ENCODE data around the gene ZGLP1.

DNA sequence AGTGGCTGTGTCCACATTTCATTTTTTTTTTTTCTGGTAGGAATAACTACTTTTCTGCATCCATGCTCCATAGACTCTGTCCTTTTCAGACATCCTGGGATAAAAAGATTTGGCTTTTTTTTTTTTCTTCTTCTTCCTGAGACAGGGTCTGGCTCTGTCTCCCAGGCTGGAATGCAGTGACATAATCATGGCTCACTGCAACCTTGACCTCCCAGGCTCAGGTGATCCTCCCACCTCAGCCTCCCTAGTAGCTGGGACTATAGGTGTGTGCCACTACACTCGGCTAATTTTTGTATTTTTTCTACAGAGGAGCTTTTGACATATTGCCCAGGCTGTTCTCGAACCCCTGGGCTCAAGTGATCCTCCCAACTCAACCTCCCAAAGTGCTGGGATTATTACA is 33.9 kb upstream of the ZGLP1 start:
- TF ChIP-seq EZH2phosphoT487 (IDR thresholded peaks at IDR 0.05; ENCODE audit: borderline replicate concordance, low read length) (no peak), EZH2 (IDR thresholded peaks at IDR 0.05; ENCODE audit: low read length, unreplicated experiment) (no peak)
- TF ChIP-seq, protein P1, sequence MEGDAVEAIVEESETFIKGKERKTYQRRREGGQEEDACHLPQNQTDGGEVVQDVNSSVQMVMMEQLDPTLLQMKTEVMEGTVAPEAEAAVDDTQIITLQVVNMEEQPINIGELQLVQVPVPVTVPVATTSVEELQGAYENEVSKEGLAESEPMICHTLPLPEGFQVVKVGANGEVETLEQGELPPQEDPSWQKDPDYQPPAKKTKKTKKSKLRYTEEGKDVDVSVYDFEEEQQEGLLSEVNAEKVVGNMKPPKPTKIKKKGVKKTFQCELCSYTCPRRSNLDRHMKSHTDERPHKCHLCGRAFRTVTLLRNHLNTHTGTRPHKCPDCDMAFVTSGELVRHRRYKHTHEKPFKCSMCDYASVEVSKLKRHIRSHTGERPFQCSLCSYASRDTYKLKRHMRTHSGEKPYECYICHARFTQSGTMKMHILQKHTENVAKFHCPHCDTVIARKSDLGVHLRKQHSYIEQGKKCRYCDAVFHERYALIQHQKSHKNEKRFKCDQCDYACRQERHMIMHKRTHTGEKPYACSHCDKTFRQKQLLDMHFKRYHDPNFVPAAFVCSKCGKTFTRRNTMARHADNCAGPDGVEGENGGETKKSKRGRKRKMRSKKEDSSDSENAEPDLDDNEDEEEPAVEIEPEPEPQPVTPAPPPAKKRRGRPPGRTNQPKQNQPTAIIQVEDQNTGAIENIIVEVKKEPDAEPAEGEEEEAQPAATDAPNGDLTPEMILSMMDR (conservative IDR thresholded peaks at IDR 0.05; ENCODE audit: low read depth, low read length), result no peak

Measured in PC-3 (cell line).